HCT116 (cell line): ENCODE results near the gene PACRG. TPM values are rescaled to one million over a fixed set of nuclear protein-coding genes. Genes with fewer than 3 reads are reported as not detected.

Experiments
- ATAC-seq: fragments of 200-7000 bp; cut with Tn5 transposase; 2 replicates; pipeline ENCODE4 v1.9.1; 2020; ENCODE audit warnings: mild to moderate bottlenecking, moderate library complexity
- BruUV-seq: library from RNA; stranded (reverse); fragments of 400-500 nt; replicated peaks from 2 replicates; lab custom pipeline; 2021; lab: Mats Ljungman, UMichigan
- CTCF ChIA-PET: fragments of 300-600 bp; sonication (Branson Sonifier 250); formaldehyde crosslinking; loops from one replicate; lab custom pipeline; 2021; ENCODE audit warnings: antibody characterized with exemption; lab: Charles Lee
- POLR2A ChIA-PET: fragments of 300-600, 350-600 bp; sonication (Branson Sonifier 250); formaldehyde crosslinking; loops from one replicate; lab custom pipeline; 2021; ENCODE audit warnings: antibody characterized with exemption; lab: Charles Lee
- RAD21 ChIA-PET, 2 experiments: fragments of 300-600 bp; sonication (Branson Sonifier 250); formaldehyde crosslinking; loops; one replicate each; lab custom pipeline; 2023; ENCODE audit warnings: low total read pairs in 2 of 2; ENCODE audit not compliant: uncharacterized antibody in 2 of 2, unreplicated experiment in 2 of 2, low non-redundant PET in 1 of 2; lab: Charles Lee
- DNase-seq: peaks from one replicate; pipeline ENCODE4 v3.0.0-alpha.2; 2010; ENCODE audit warnings: low read depth, low spot score
- H2AFZ ChIP-seq: fragments of 200-600 bp; shearing (Covaris generic), sonication (generic); 2 replicates; pipeline ENCODE4 v1.6.1; 2017; ENCODE audit warnings: low read depth, mixed run types, mixed read lengths, antibody characterized with exemption, low read length; ENCODE audit not compliant: poor library complexity, severe bottlenecking
- H3K27ac ChIP-seq: 2 replicates; pipeline ENCODE4 v1.5.1; 2012; ENCODE audit warnings: low read depth, low read length
- H3K27me3 ChIP-seq: fragments of 200-600 bp; sonication (generic); 2 replicates; pipeline ENCODE4 v1.6.1; 2016; ENCODE audit warnings: mixed run types, low read length, mixed read lengths; ENCODE audit not compliant: insufficient read depth
- H3K36me3 ChIP-seq, 2 experiments: fragments of 200-500 bp in 1 of 2; fragments of 200-600 bp in 1 of 2; sonication (Bioruptor generic) in 1 of 2; sonication (generic) in 1 of 2; 2 replicates each; pipeline versions ENCODE4 v1.5.1 to v1.6.1; 2014 to 2016; ENCODE audit warnings: low read length in 2 of 2, inconsistent platforms in 1 of 2, mixed read lengths in 1 of 2, mixed run types in 1 of 2; ENCODE audit not compliant: insufficient read depth in 2 of 2, control insufficient read depth in 1 of 2
- H3K4me1 ChIP-seq, 2 experiments: fragments of 200-600 bp in 1 of 2; sonication (generic) in 1 of 2; 2 replicates each; pipeline versions ENCODE4 v1.5.1 to v1.6.1; 2012 to 2017; ENCODE audit warnings: low read length in 2 of 2, inconsistent platforms in 1 of 2, mild to moderate bottlenecking in 1 of 2, mixed read lengths in 1 of 2, mixed run types in 1 of 2, moderate library complexity in 1 of 2; ENCODE audit not compliant: insufficient read depth in 2 of 2, control insufficient read depth in 1 of 2
- H3K4me2 ChIP-seq: fragments of 200-600 bp; sonication (generic); 2 replicates; pipeline ENCODE4 v1.6.1; 2017; ENCODE audit warnings: mixed run types, low read length, mixed read lengths
- H3K4me3 ChIP-seq, 2 experiments: fragments of 200-600 bp in 1 of 2; sonication (generic) in 1 of 2; replicated peaks in 1 of 2; 2 replicates each; pipeline ENCODE4 v1.5.1; 2011 to 2016; ENCODE audit warnings: low read length in 2 of 2, control low read depth in 1 of 2, low read depth in 1 of 2, mild to moderate bottlenecking in 1 of 2, mixed read lengths in 1 of 2, mixed run types in 1 of 2
- H3K79me2 ChIP-seq: fragments of 200-600 bp; sonication (generic); 2 replicates; pipeline ENCODE4 v1.6.1; 2017; ENCODE audit warnings: mild to moderate bottlenecking, mixed run types, low read length, moderate library complexity, mixed read lengths; ENCODE audit not compliant: insufficient read depth
- H3K9ac ChIP-seq: fragments of 200-600 bp; sonication (generic); 2 replicates; pipeline ENCODE4 v1.6.1; 2016; ENCODE audit warnings: low read length, mixed read lengths
- H3K9me2 ChIP-seq: fragments of 200-600 bp; sonication (generic), shearing (Covaris generic); 2 replicates; pipeline ENCODE4 v1.6.1; 2017; ENCODE audit warnings: mixed run types, mild to moderate bottlenecking, moderate library complexity; ENCODE audit not compliant: insufficient read depth
- H3K9me3 ChIP-seq, 2 experiments: fragments of 200-500 bp in 1 of 2; fragments of 200-600 bp in 1 of 2; sonication (Bioruptor generic) in 1 of 2; sonication (generic) in 1 of 2; 2 replicates each; pipeline ENCODE4 v1.6.1; 2014 to 2017; ENCODE audit warnings: low read length in 2 of 2, mixed read lengths in 2 of 2, inconsistent platforms in 1 of 2, low read depth in 1 of 2, mild to moderate bottlenecking in 1 of 2, mixed run types in 1 of 2, moderate library complexity in 1 of 2; ENCODE audit not compliant: control insufficient read depth in 1 of 2, insufficient read depth in 1 of 2
- H4K20me1 ChIP-seq: fragments of 200-600 bp; sonication (generic), shearing (Covaris generic); 2 replicates; pipeline ENCODE4 v1.6.1; 2017; ENCODE audit warnings: mixed run types, mild to moderate bottlenecking, moderate library complexity; ENCODE audit not compliant: insufficient read depth
- ATF3 ChIP-seq: IDR thresholded peaks from 2 replicates; pipeline ENCODE4 v1.6.1; 2012
- CEBPB ChIP-seq: IDR thresholded peaks from 2 replicates; pipeline ENCODE4 v1.6.1; 2012; ENCODE audit warnings: low read depth
- ELF1 ChIP-seq: IDR thresholded peaks from 2 replicates; pipeline ENCODE4 v1.6.1; 2012; ENCODE audit warnings: low read depth, borderline replicate concordance
- EZH2 ChIP-seq: fragments of 200-600 bp; sonication (generic); IDR thresholded peaks from 2 replicates; pipeline ENCODE4 v1.6.1; 2017; ENCODE audit warnings: antibody characterized with exemption, mixed run types
- JUND ChIP-seq: IDR thresholded peaks from 2 replicates; pipeline ENCODE4 v1.6.1; 2012
- MAX ChIP-seq: IDR thresholded peaks from 2 replicates; pipeline ENCODE4 v1.6.1; 2012
- POLR2A ChIP-seq: IDR thresholded peaks from 2 replicates; pipeline ENCODE4 v1.7.0; 2011; ENCODE audit warnings: borderline replicate concordance; ENCODE audit not compliant: insufficient read depth, insufficient read length; ENCODE audit errors: extremely low read depth
- POLR2AphosphoS5 ChIP-seq: IDR thresholded peaks from 2 replicates; pipeline ENCODE4 v1.6.1; 2011; ENCODE audit warnings: mild to moderate bottlenecking, low read depth, low read length, moderate library complexity
- RAD21 ChIP-seq: IDR thresholded peaks from 2 replicates; pipeline ENCODE4 v1.6.1; 2012; ENCODE audit warnings: low read depth, mild to moderate bottlenecking
- REST ChIP-seq: IDR thresholded peaks from 2 replicates; pipeline ENCODE4 v1.6.1; 2012; ENCODE audit warnings: low read depth
- SIN3A ChIP-seq: IDR thresholded peaks from 2 replicates; pipeline ENCODE4 v1.6.1; 2012; ENCODE audit warnings: low read depth
- SP1 ChIP-seq: IDR thresholded peaks from 2 replicates; pipeline ENCODE4 v1.6.1; 2012; ENCODE audit warnings: low read depth
- TCF7L2 ChIP-seq: IDR thresholded peaks from 2 replicates; pipeline ENCODE4 v1.7.0; 2011; ENCODE audit warnings: borderline replicate concordance, inconsistent platforms; ENCODE audit not compliant: insufficient read depth, insufficient read length; ENCODE audit errors: extremely low read depth
- intact Hi-C: fragments of 100-400 bp; cut with micrococcal nuclease; formaldehyde crosslinking; loops from 2 replicates; pipeline ENCODE4 v1.10.0; 2022
- total RNA-seq: library from RNA; stranded (reverse); gene quantifications from one replicate; pipeline ENCODE4 v1.2.1, GENCODE V29; 2021; ENCODE audit not compliant: unreplicated experiment

Gene PACRG
- total RNA-seq, 1 experiment from 2014 or later = 0.71 TPM

GRCh38 chr6:163085861-163086623 is 358.3 kb downstream of the PACRG start:
- Histone ChIP-seq H3K36me3 (no peaks in the 10 kb centered on the region), H3K9me3 (0 out of 4 replicates have a peak, but pooled peaks cover 0 to 5% of the 10 kb centered on the region in 2 experiments)
- no peak for TF ChIP-seq JUND
- TF ChIP-seq CEBPB = no peak
- no peak for TF ChIP-seq ATF3
- no peak for TF ChIP-seq REST
- TF ChIP-seq MAX = no peak
- TF ChIP-seq POLR2AphosphoS5 = no peak
- TF ChIP-seq SP1 = no peak
- TF ChIP-seq POLR2A = no peak
- no peak for TF ChIP-seq TCF7L2
- no peak for TF ChIP-seq ELF1
- no peak for TF ChIP-seq EZH2
- no peak for TF ChIP-seq RAD21
- no peak for TF ChIP-seq SIN3A
- TF ChIP-seq, all 23 proteins: peak for 0
- intact Hi-C loops = no loop called here
- DNase-seq (no peak), ATAC-seq (no peak)
- Histone ChIP-seq H2AFZ (no peak overlapping the region), H3K79me2 (no peaks in the 10 kb centered on the region), H3K4me2 (no peak overlapping the region), H3K9me2 (no peaks in the 10 kb centered on the region), H3K4me1 (no peaks in the 10 kb centered on the region), H4K20me1 (no peaks in the 10 kb centered on the region), H3K27ac (no peak overlapping the region), H3K9ac (no peak overlapping the region), H3K4me3 (no peak overlapping the region), H3K27me3 (no peaks in the 10 kb centered on the region)
- RAD21 ChIA-PET = no interaction called here
- POLR2A ChIA-PET = no interaction called here
- BruUV-seq = no TSS peak
- CTCF ChIA-PET = no interaction called here
